ENCODE data around the gene HHIP.

DNA sequence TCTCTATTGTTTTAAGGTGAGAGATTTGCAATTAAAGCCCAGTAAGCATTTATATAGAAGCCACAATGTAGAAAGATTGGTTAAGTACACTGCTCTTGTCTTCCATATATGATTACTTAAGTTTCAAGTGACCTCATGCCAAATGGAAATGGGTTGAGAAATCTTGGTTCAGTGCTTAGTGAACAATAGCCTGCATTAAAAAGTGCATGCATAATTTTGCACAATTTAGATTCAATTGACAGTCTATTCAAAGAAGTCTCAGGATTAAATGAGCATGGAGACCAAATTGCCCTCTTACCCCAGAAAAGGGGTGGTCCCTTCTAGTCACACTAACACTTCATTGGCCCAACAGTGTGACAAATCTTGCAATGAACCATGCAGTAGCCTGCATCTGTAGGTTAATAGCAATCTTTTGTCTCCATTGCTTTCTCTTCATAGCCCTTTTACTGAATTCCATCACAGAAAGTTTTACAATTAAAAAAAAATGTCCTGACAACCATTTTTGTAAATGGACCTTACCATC is 93.6 kb downstream of the HHIP start:
- TF ChIP-seq CTCF (IDR thresholded peaks at IDR 0.05) (no peak), EZH2 (IDR thresholded peaks at IDR 0.05) (no peak), EZH2phosphoT487 (IDR thresholded peaks at IDR 0.05) (no peak)

Data from neural progenitor cell (in vitro differentiated cells).